ENCODE data around the gene NTRK2.

GRCh38 chr9:84711398-84711777 is 41.9 kb downstream of the NTRK2 start:
- TF ChIP-seq CTCF (conservative IDR thresholded peaks at IDR 0.05; ENCODE audit: low read depth, low read length) = no peak
- no peak for TF ChIP-seq EZH2 (IDR thresholded peaks at IDR 0.05; ENCODE audit: borderline replicate concordance, low read depth, low read length, poor library complexity, severe bottlenecking)

Data from A673 (cell line).